Caco-2 (cell line): ENCODE results near the gene CLSTN2. TPM values are rescaled to one million over a fixed set of nuclear protein-coding genes. Genes with fewer than 3 reads are reported as not detected.

Experiments
- BruUV-seq: library from RNA; stranded (reverse); fragments of 400-500 nt; replicated peaks from 2 replicates; lab custom pipeline; 2021; lab: Mats Ljungman, UMichigan
- CTCF ChIA-PET: fragments of 300-600 bp; sonication (Branson Sonifier 250); formaldehyde crosslinking; loops from one replicate; lab custom pipeline; 2022; ENCODE audit warnings: antibody characterized with exemption; lab: Charles Lee
- POLR2A ChIA-PET: fragments of 300-600 bp; sonication (Branson Sonifier 250); formaldehyde crosslinking; loops from one replicate; lab custom pipeline; 2022; ENCODE audit warnings: antibody characterized with exemption; lab: Charles Lee
- DNase-seq, 2 experiments: peaks; one replicate each; pipeline versions ENCODE4 v3.0.0 to v3.0.0-alpha.2; 2020 to 2022
- H3K27me3 ChIP-seq: replicated peaks from 2 replicates; pipeline ENCODE4 v1.6.0; 2011; ENCODE audit warnings: low read length; ENCODE audit not compliant: control insufficient read depth, insufficient read depth
- H3K36me3 ChIP-seq: 2 replicates; pipeline ENCODE4 v1.5.1; 2011; ENCODE audit warnings: low read length; ENCODE audit not compliant: control insufficient read depth, insufficient read depth
- H3K4me1 ChIP-seq: fragments of 250-450 bp; sonication (Bioruptor Pico); 2 replicates; pipeline ENCODE4 v1.5.1; 2020; ENCODE audit warnings: mild to moderate bottlenecking
- H3K4me3 ChIP-seq: 2 replicates; pipeline ENCODE4 v1.5.1; 2011; ENCODE audit warnings: low read depth, mild to moderate bottlenecking, control low read depth, low read length
- H3K9me3 ChIP-seq: fragments of 250-450 bp; sonication (Bioruptor Pico); 2 replicates; pipeline ENCODE4 v1.5.1; 2020; ENCODE audit warnings: mild to moderate bottlenecking, moderate library complexity
- H3K27ac Mint-ChIP-seq: one replicate; pipeline ENCODE4 v1.8.0; 2022; ENCODE audit warnings: mixed read lengths; ENCODE audit not compliant: unreplicated experiment
- H3K27me3 Mint-ChIP-seq: one replicate; pipeline ENCODE4 v1.8.0; 2022; ENCODE audit warnings: mixed read lengths; ENCODE audit not compliant: insufficient read depth, unreplicated experiment
- H3K36me3 Mint-ChIP-seq: one replicate; pipeline ENCODE4 v1.8.0; 2022; ENCODE audit warnings: mild to moderate bottlenecking, mixed read lengths; ENCODE audit not compliant: insufficient read depth, unreplicated experiment
- H3K4me1 Mint-ChIP-seq: one replicate; pipeline ENCODE4 v1.8.0; 2022; ENCODE audit warnings: low read depth, mixed read lengths; ENCODE audit not compliant: unreplicated experiment
- H3K4me3 Mint-ChIP-seq: one replicate; pipeline ENCODE4 v1.8.0; 2022; ENCODE audit warnings: mild to moderate bottlenecking, moderate library complexity, mixed read lengths; ENCODE audit not compliant: unreplicated experiment
- H3K9me3 Mint-ChIP-seq: one replicate; pipeline ENCODE4 v1.8.0; 2022; ENCODE audit warnings: mixed read lengths; ENCODE audit not compliant: unreplicated experiment
- intact Hi-C: fragments of 100-400 bp; cut with micrococcal nuclease; formaldehyde crosslinking; loops from one replicate; pipeline ENCODE4 v1.10.0; 2022; ENCODE audit not compliant: unreplicated experiment
- total RNA-seq: library from RNA; stranded (reverse); gene quantifications from 2 replicates; pipeline ENCODE4 v1.2.3, GENCODE V29; 2022
- TF ChIP-seq, protein P1 (sequence below), 2 experiments: fragments of 200-600 bp in 1 of 2; IDR thresholded peaks; 1 replicate in 1 of 2; 2 replicates in 1 of 2; pipeline versions ENCODE4 v1.5.1 to v1.8.0; 2011 to 2022; ENCODE audit warnings: antibody characterized with exemption in 1 of 2, control low read depth in 1 of 2, inconsistent platforms in 1 of 2, low read depth in 1 of 2, low read length in 1 of 2, mild to moderate bottlenecking in 1 of 2, moderate library complexity in 1 of 2; ENCODE audit not compliant: insufficient read depth in 1 of 2, severe bottlenecking in 1 of 2, unreplicated experiment in 1 of 2

The CLSTN2 gene
- total RNA-seq, 1 experiment from 2014 or later = 26.1 TPM

GRCh38 chr3:140052771-140053702 is 118.1 kb downstream of the CLSTN2 start:
- peak; percentile 29 to 51 for DNase-seq
- H3K36me3 Mint-ChIP-seq = peaks cover 5% of the 10 kb centered on the region
- H3K9me3 Mint-ChIP-seq = no peaks in the 10 kb centered on the region
- Histone ChIP-seq H3K4me1 (peaks cover 41% of the 10 kb centered on the region), H3K9me3 (no peaks in the 10 kb centered on the region), H3K27me3 (no peaks in the 10 kb centered on the region), H3K36me3 (no peaks in the 10 kb centered on the region), H3K4me3 (no peak overlapping the region)
- intact Hi-C loops = no loop called here
- TF ChIP-seq, protein P1, sequence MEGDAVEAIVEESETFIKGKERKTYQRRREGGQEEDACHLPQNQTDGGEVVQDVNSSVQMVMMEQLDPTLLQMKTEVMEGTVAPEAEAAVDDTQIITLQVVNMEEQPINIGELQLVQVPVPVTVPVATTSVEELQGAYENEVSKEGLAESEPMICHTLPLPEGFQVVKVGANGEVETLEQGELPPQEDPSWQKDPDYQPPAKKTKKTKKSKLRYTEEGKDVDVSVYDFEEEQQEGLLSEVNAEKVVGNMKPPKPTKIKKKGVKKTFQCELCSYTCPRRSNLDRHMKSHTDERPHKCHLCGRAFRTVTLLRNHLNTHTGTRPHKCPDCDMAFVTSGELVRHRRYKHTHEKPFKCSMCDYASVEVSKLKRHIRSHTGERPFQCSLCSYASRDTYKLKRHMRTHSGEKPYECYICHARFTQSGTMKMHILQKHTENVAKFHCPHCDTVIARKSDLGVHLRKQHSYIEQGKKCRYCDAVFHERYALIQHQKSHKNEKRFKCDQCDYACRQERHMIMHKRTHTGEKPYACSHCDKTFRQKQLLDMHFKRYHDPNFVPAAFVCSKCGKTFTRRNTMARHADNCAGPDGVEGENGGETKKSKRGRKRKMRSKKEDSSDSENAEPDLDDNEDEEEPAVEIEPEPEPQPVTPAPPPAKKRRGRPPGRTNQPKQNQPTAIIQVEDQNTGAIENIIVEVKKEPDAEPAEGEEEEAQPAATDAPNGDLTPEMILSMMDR (IDR thresholded peaks at IDR 0.05; ENCODE audit: insufficient read depth in 1 of 2, low read depth in 1 of 2, low read length in 1 of 2, severe bottlenecking in 1 of 2, unreplicated experiment in 1 of 2) = peak in 1 of 2 experiments; percentile 3
- no TSS peak for BruUV-seq
- H3K4me3 Mint-ChIP-seq = no peak overlapping the region
- H3K4me1 Mint-ChIP-seq = peaks cover 34% of the 10 kb centered on the region
- CTCF ChIA-PET = no interaction called here
- peak overlapping the region; percentile 4 for H3K27ac Mint-ChIP-seq
- POLR2A ChIA-PET = no interaction called here
- H3K27me3 Mint-ChIP-seq = no peaks in the 10 kb centered on the region

- POLR2A ChIA-PET = no interaction called here
- TF ChIP-seq, protein P1 (IDR thresholded peaks at IDR 0.05; ENCODE audit: insufficient read depth in 1 of 2, low read depth in 1 of 2, low read length in 1 of 2, severe bottlenecking in 1 of 2, unreplicated experiment in 1 of 2) = no peak
- Histone ChIP-seq H3K27me3 (no peaks in the 10 kb centered on the region), H3K9me3 (no peaks in the 10 kb centered on the region), H3K4me1 (peaks cover 41% of the 10 kb centered on the region), H3K4me3 (no peak overlapping the region), H3K36me3 (no peaks in the 10 kb centered on the region)
- Mint-ChIP-seq H3K27me3 (no peaks in the 10 kb centered on the region), H3K4me1 (peaks cover 34% of the 10 kb centered on the region), H3K27ac (peak overlapping the region; percentile 4), H3K4me3 (no peak overlapping the region), H3K9me3 (no peaks in the 10 kb centered on the region), H3K36me3 (peaks cover 5% of the 10 kb centered on the region)
- no TSS peak for BruUV-seq
- intact Hi-C loops = loop anchor here (2.0 kb wide), 2 partner anchors 117 to 395 kb away; no protein-coding TSS in a partner anchor
- CTCF ChIA-PET = no interaction called here
- no peak for DNase-seq
Observed at GRCh38 chr3:140053794-140054193, 118.8 kb downstream of the CLSTN2 start.

- Histone ChIP-seq H3K27me3 (no peaks in the 10 kb centered on the region), H3K4me1 (peaks cover 41% of the 10 kb centered on the region), H3K36me3 (no peaks in the 10 kb centered on the region), H3K9me3 (no peaks in the 10 kb centered on the region), H3K4me3 (no peak overlapping the region)
- DNase-seq = peak; percentile 77 to 82
- intact Hi-C loops = loop anchor here (2.0 kb wide), 2 partner anchors 118 to 396 kb away; no protein-coding TSS in a partner anchor
- ChIA-PET CTCF (interaction anchor here (1.8 kb wide), 1 partner anchor 117 kb away, joined by 5 read pairs; no protein-coding TSS in a partner anchor), POLR2A (interaction anchor here (0.6 kb wide), 1 partner anchor 119 kb away, joined by 3 read pairs; no protein-coding TSS in a partner anchor)
- H3K4me1 Mint-ChIP-seq = peaks cover 34% of the 10 kb centered on the region
- no peaks in the 10 kb centered on the region for H3K27me3 Mint-ChIP-seq
- no TSS peak for BruUV-seq
- no peaks in the 10 kb centered on the region for H3K9me3 Mint-ChIP-seq
- TF ChIP-seq, protein P1 (IDR thresholded peaks at IDR 0.05; ENCODE audit: insufficient read depth in 1 of 2, low read depth in 1 of 2, low read length in 1 of 2, severe bottlenecking in 1 of 2, unreplicated experiment in 1 of 2) = no peak
- peak overlapping the region; percentile 45 for H3K4me3 Mint-ChIP-seq
- H3K27ac Mint-ChIP-seq = peak overlapping the region; percentile 77
- peaks cover 5% of the 10 kb centered on the region for H3K36me3 Mint-ChIP-seq
Observed at GRCh38 chr3:140055092-140055791, 120.3 kb downstream of the CLSTN2 start.
